NB4 (cell line): ENCODE data around the gene MORC1.

Source experiments
- CTCF ChIP-seq: IDR thresholded peaks from one replicate; pipeline ENCODE4 v1.5.1; 2012; ENCODE audit warnings: low read depth, low read length
- MAX ChIP-seq: IDR thresholded peaks from 2 replicates; pipeline ENCODE4 v1.6.1; 2011; ENCODE audit warnings: low read depth, low read length
- POLR2A ChIP-seq: IDR thresholded peaks from 2 replicates; pipeline ENCODE4 v1.6.1; 2011; ENCODE audit warnings: mild to moderate bottlenecking; ENCODE audit not compliant: insufficient read length; ENCODE audit errors: extremely low read depth

- TF ChIP-seq CTCF (no peak), MAX (no peak), POLR2A (no peak)
Observed at GRCh38 chr3:109035082-109035481, 82.9 kb downstream of the MORC1 start.
